HCT116 (cell line): ENCODE results near the gene EGFL7. TPM values are rescaled to one million over a fixed set of nuclear protein-coding genes. Genes with fewer than 3 reads are reported as not detected.

ENCODE experiments used
- ATAC-seq: fragments of 200-7000 bp; cut with Tn5 transposase; 2 replicates; pipeline ENCODE4 v1.9.1; 2020; ENCODE audit warnings: mild to moderate bottlenecking, moderate library complexity
- BruUV-seq: library from RNA; stranded (reverse); fragments of 400-500 nt; replicated peaks from 2 replicates; lab custom pipeline; 2021; lab: Mats Ljungman, UMichigan
- CTCF ChIA-PET: fragments of 300-600 bp; sonication (Branson Sonifier 250); formaldehyde crosslinking; loops from one replicate; lab custom pipeline; 2021; ENCODE audit warnings: antibody characterized with exemption; lab: Charles Lee
- POLR2A ChIA-PET: fragments of 300-600, 350-600 bp; sonication (Branson Sonifier 250); formaldehyde crosslinking; loops from one replicate; lab custom pipeline; 2021; ENCODE audit warnings: antibody characterized with exemption; lab: Charles Lee
- RAD21 ChIA-PET, 2 experiments: fragments of 300-600 bp; sonication (Branson Sonifier 250); formaldehyde crosslinking; loops; one replicate each; lab custom pipeline; 2023; ENCODE audit warnings: low total read pairs in 2 of 2; ENCODE audit not compliant: uncharacterized antibody in 2 of 2, unreplicated experiment in 2 of 2, low non-redundant PET in 1 of 2; lab: Charles Lee
- DNase-seq: peaks from one replicate; pipeline ENCODE4 v3.0.0-alpha.2; 2010; ENCODE audit warnings: low read depth, low spot score
- H2AFZ ChIP-seq: fragments of 200-600 bp; shearing (Covaris generic), sonication (generic); 2 replicates; pipeline ENCODE4 v1.6.1; 2017; ENCODE audit warnings: low read depth, mixed run types, mixed read lengths, antibody characterized with exemption, low read length; ENCODE audit not compliant: poor library complexity, severe bottlenecking
- H3K27ac ChIP-seq: 2 replicates; pipeline ENCODE4 v1.5.1; 2012; ENCODE audit warnings: low read depth, low read length
- H3K27me3 ChIP-seq: fragments of 200-600 bp; sonication (generic); 2 replicates; pipeline ENCODE4 v1.6.1; 2016; ENCODE audit warnings: mixed run types, low read length, mixed read lengths; ENCODE audit not compliant: insufficient read depth
- H3K36me3 ChIP-seq, 2 experiments: fragments of 200-500 bp in 1 of 2; fragments of 200-600 bp in 1 of 2; sonication (Bioruptor generic) in 1 of 2; sonication (generic) in 1 of 2; 2 replicates each; pipeline versions ENCODE4 v1.5.1 to v1.6.1; 2014 to 2016; ENCODE audit warnings: low read length in 2 of 2, inconsistent platforms in 1 of 2, mixed read lengths in 1 of 2, mixed run types in 1 of 2; ENCODE audit not compliant: insufficient read depth in 2 of 2, control insufficient read depth in 1 of 2
- H3K4me1 ChIP-seq, 2 experiments: fragments of 200-600 bp in 1 of 2; sonication (generic) in 1 of 2; 2 replicates each; pipeline versions ENCODE4 v1.5.1 to v1.6.1; 2012 to 2017; ENCODE audit warnings: low read length in 2 of 2, inconsistent platforms in 1 of 2, mild to moderate bottlenecking in 1 of 2, mixed read lengths in 1 of 2, mixed run types in 1 of 2, moderate library complexity in 1 of 2; ENCODE audit not compliant: insufficient read depth in 2 of 2, control insufficient read depth in 1 of 2
- H3K4me2 ChIP-seq: fragments of 200-600 bp; sonication (generic); 2 replicates; pipeline ENCODE4 v1.6.1; 2017; ENCODE audit warnings: mixed run types, low read length, mixed read lengths
- H3K4me3 ChIP-seq, 2 experiments: fragments of 200-600 bp in 1 of 2; sonication (generic) in 1 of 2; replicated peaks in 1 of 2; 2 replicates each; pipeline ENCODE4 v1.5.1; 2011 to 2016; ENCODE audit warnings: low read length in 2 of 2, control low read depth in 1 of 2, low read depth in 1 of 2, mild to moderate bottlenecking in 1 of 2, mixed read lengths in 1 of 2, mixed run types in 1 of 2
- H3K79me2 ChIP-seq: fragments of 200-600 bp; sonication (generic); 2 replicates; pipeline ENCODE4 v1.6.1; 2017; ENCODE audit warnings: mild to moderate bottlenecking, mixed run types, low read length, moderate library complexity, mixed read lengths; ENCODE audit not compliant: insufficient read depth
- H3K9ac ChIP-seq: fragments of 200-600 bp; sonication (generic); 2 replicates; pipeline ENCODE4 v1.6.1; 2016; ENCODE audit warnings: low read length, mixed read lengths
- H3K9me2 ChIP-seq: fragments of 200-600 bp; sonication (generic), shearing (Covaris generic); 2 replicates; pipeline ENCODE4 v1.6.1; 2017; ENCODE audit warnings: mixed run types, mild to moderate bottlenecking, moderate library complexity; ENCODE audit not compliant: insufficient read depth
- H3K9me3 ChIP-seq, 2 experiments: fragments of 200-500 bp in 1 of 2; fragments of 200-600 bp in 1 of 2; sonication (Bioruptor generic) in 1 of 2; sonication (generic) in 1 of 2; 2 replicates each; pipeline ENCODE4 v1.6.1; 2014 to 2017; ENCODE audit warnings: low read length in 2 of 2, mixed read lengths in 2 of 2, inconsistent platforms in 1 of 2, low read depth in 1 of 2, mild to moderate bottlenecking in 1 of 2, mixed run types in 1 of 2, moderate library complexity in 1 of 2; ENCODE audit not compliant: control insufficient read depth in 1 of 2, insufficient read depth in 1 of 2
- H4K20me1 ChIP-seq: fragments of 200-600 bp; sonication (generic), shearing (Covaris generic); 2 replicates; pipeline ENCODE4 v1.6.1; 2017; ENCODE audit warnings: mixed run types, mild to moderate bottlenecking, moderate library complexity; ENCODE audit not compliant: insufficient read depth
- ATF3 ChIP-seq: IDR thresholded peaks from 2 replicates; pipeline ENCODE4 v1.6.1; 2012
- CBX3 ChIP-seq: IDR thresholded peaks from 2 replicates; pipeline ENCODE4 v1.6.1; 2012; ENCODE audit warnings: low read depth
- CTCF ChIP-seq, 3 experiments: fragments of 200-600 bp in 1 of 3; sonication (generic) in 1 of 3; IDR thresholded peaks in 2 of 3; conservative IDR thresholded peaks in 1 of 3; 2 replicates each; pipeline ENCODE4 v1.5.1; 2012 to 2017; ENCODE audit warnings: low read depth in 2 of 3, low read length in 2 of 3, antibody characterized with exemption in 1 of 3, borderline replicate concordance in 1 of 3, control low read depth in 1 of 3, mild to moderate bottlenecking in 1 of 3, mixed read lengths in 1 of 3, mixed run types in 1 of 3, moderate library complexity in 1 of 3; ENCODE audit not compliant: insufficient read depth in 1 of 3
- MAX ChIP-seq: IDR thresholded peaks from 2 replicates; pipeline ENCODE4 v1.6.1; 2012
- RAD21 ChIP-seq: IDR thresholded peaks from 2 replicates; pipeline ENCODE4 v1.6.1; 2012; ENCODE audit warnings: low read depth, mild to moderate bottlenecking
- SP1 ChIP-seq: IDR thresholded peaks from 2 replicates; pipeline ENCODE4 v1.6.1; 2012; ENCODE audit warnings: low read depth
- SRF ChIP-seq: IDR thresholded peaks from 2 replicates; pipeline ENCODE4 v1.6.1; 2012; ENCODE audit warnings: low read depth
- TCF7L2 ChIP-seq: IDR thresholded peaks from 2 replicates; pipeline ENCODE4 v1.7.0; 2011; ENCODE audit warnings: borderline replicate concordance, inconsistent platforms; ENCODE audit not compliant: insufficient read depth, insufficient read length; ENCODE audit errors: extremely low read depth
- YY1 ChIP-seq: IDR thresholded peaks from 2 replicates; pipeline ENCODE4 v1.6.1; 2011; ENCODE audit warnings: low read length, low read depth, moderate library complexity, mild to moderate bottlenecking; ENCODE audit not compliant: insufficient replicate concordance; ENCODE audit errors: extremely low read depth
- ZFX ChIP-seq: fragments of 450-650 bp; IDR thresholded peaks from 2 replicates; pipeline ENCODE4 v1.6.1; 2017
- intact Hi-C: fragments of 100-400 bp; cut with micrococcal nuclease; formaldehyde crosslinking; loops from 2 replicates; pipeline ENCODE4 v1.10.0; 2022
- total RNA-seq: library from RNA; stranded (reverse); gene quantifications from one replicate; pipeline ENCODE4 v1.2.1, GENCODE V29; 2021; ENCODE audit not compliant: unreplicated experiment

EGFL7 gene
- total RNA-seq, 1 experiment from 2014 or later: 82.0 TPM

DNA sequence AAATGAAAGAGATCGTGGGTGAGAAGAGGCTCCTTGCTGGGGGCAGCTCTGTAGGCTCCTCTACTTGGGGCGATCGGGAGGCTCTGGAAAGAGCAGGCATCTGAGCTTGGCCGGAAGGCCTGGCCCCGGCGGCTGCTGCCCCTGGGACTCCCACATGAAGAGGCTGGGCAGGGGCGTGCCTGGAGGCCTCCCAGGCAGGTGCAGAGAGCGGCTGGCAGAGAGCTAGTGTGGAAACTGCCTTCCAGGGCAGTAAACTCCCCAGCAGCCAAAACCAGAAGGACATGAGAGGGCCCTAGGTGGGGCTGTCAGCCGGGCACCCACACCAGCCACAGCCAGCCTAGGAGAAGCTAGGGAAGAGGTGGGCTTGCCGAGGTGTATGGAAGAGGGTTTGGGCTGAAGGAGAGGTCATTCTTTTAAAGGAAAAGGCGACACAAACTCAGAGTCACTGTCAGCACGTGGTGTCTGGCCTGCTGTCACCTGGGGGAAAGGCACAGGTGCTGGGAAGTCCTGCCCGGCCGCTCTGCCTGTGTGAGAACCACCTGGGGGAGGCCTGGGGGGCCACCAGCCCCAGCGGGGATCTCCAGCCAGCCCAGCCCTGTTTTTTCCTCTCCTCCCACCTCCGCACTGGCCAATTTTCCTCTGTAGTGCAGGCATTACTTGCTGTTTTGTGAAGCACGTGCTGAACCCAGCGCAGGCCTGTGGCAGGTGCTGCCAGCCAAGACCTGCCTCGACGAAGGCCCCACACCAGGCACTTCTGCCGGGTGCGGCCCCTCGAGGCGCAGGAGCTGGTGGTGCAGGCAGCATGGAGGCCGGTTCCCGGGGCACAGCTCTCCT is 44.8 kb upstream of the EGFL7 start:
- Histone ChIP-seq H3K27me3 (no peaks in the 10 kb centered on the region), H3K36me3 (no peaks in the 10 kb centered on the region), H3K9me2 (no peaks in the 10 kb centered on the region), H3K79me2 (no peaks in the 10 kb centered on the region), H3K9me3 (no peaks in the 10 kb centered on the region), H3K4me2 (no peak overlapping the region), H2AFZ (no peak overlapping the region), H3K4me3 (no peak overlapping the region), H3K27ac (peak overlapping the region; percentile 18; the same call in 1 of the 2 replicates), H3K9ac (no peak overlapping the region), H3K4me1 (peaks cover 0 to 10% of the 10 kb centered on the region in 2 experiments; a peak in 3 of 4 replicates), H4K20me1 (no peaks in the 10 kb centered on the region)
- POLR2A ChIA-PET: interaction anchor here (0.6 kb wide), 1 partner anchor 50 kb away, joined by 3 read pairs; no protein-coding TSS in a partner anchor
- TF ChIP-seq RAD21: no peak
- no peak for TF ChIP-seq ZFX
- TF ChIP-seq CTCF (IDR thresholded peaks at IDR 0.05 in 2 of 3, conservative IDR thresholded peaks at IDR 0.05 in 1 of 3; ENCODE audit: borderline replicate concordance in 1 of 3, insufficient read depth in 1 of 3, low read depth in 2 of 3, low read length in 2 of 3): no peak
- TF ChIP-seq SRF: no peak
- TF ChIP-seq YY1: no peak
- no peak for TF ChIP-seq MAX
- no peak for TF ChIP-seq ATF3
- TF ChIP-seq TCF7L2: no peak
- no peak for TF ChIP-seq SP1
- TF ChIP-seq CBX3: no peak
- no TSS peak for BruUV-seq
- no peak for ATAC-seq
- no peak for DNase-seq
- intact Hi-C loops: no loop called here
- CTCF ChIA-PET: interaction anchor here (0.8 to 1.6 kb wide), 3 partner anchors 11 to 160 kb away, joined by 3 read pairs; no protein-coding TSS in a partner anchor
- RAD21 ChIA-PET: no interaction called here
